D721Med (cell line): ENCODE data around the gene TMEM127.

Source experiments
- DNase-seq: peaks from one replicate; pipeline ENCODE4 v3.0.0; 2011; ENCODE audit warnings: low spot score; ENCODE audit not compliant: insufficient read length
- FAIRE-seq: peaks from 2 replicates; lab custom pipeline; 2011; peaks lifted over from hg19 to GRCh38; lab: Jason Lieb, UNC
- TF ChIP-seq, protein P1 (sequence below): IDR thresholded peaks from 2 replicates; pipeline ENCODE4 v1.5.1; 2012; ENCODE audit warnings: mild to moderate bottlenecking, control low read depth; ENCODE audit not compliant: insufficient read depth; ENCODE audit errors: missing control alignments

TMEM127 gene

DNA sequence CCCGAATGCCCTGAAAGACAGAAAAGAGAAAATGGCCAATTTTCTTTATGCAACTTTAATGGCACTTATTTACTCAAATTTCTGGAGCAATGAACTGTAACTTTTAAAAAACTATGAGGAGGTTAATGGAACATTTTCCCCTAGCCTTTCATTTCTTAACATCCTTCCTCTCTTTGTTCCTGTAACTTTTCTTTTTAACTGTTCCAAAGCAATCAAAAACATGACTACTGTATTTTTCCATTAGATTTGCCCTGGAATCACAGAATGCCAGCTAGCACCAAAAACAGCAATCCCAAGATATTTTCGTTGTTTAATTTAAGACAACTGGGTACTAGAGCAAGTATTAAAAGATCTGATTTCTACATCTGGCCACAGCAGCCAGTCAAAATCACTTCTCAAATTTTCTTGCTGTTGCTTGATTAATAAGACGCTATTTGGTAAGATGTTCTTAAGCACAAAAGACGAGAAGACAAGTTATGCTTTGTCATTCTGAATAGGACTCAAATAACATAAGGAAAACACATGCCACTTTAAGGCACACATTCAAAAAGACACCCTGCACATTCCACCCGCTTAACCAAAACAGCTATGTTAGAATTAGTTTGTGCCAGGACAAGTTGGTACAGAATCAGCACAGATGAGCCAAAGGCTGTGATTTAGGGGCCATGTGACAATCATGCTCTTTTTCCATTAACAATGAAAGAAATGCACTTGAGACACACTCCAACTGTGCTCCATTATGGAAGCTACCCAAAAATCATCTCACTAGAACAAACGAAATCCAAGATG, 60.8 kb downstream of the TMEM127 start:
- FAIRE-seq (no peak), DNase-seq (no peak)
- TF ChIP-seq, protein P1, sequence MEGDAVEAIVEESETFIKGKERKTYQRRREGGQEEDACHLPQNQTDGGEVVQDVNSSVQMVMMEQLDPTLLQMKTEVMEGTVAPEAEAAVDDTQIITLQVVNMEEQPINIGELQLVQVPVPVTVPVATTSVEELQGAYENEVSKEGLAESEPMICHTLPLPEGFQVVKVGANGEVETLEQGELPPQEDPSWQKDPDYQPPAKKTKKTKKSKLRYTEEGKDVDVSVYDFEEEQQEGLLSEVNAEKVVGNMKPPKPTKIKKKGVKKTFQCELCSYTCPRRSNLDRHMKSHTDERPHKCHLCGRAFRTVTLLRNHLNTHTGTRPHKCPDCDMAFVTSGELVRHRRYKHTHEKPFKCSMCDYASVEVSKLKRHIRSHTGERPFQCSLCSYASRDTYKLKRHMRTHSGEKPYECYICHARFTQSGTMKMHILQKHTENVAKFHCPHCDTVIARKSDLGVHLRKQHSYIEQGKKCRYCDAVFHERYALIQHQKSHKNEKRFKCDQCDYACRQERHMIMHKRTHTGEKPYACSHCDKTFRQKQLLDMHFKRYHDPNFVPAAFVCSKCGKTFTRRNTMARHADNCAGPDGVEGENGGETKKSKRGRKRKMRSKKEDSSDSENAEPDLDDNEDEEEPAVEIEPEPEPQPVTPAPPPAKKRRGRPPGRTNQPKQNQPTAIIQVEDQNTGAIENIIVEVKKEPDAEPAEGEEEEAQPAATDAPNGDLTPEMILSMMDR, result no peak

DNA sequence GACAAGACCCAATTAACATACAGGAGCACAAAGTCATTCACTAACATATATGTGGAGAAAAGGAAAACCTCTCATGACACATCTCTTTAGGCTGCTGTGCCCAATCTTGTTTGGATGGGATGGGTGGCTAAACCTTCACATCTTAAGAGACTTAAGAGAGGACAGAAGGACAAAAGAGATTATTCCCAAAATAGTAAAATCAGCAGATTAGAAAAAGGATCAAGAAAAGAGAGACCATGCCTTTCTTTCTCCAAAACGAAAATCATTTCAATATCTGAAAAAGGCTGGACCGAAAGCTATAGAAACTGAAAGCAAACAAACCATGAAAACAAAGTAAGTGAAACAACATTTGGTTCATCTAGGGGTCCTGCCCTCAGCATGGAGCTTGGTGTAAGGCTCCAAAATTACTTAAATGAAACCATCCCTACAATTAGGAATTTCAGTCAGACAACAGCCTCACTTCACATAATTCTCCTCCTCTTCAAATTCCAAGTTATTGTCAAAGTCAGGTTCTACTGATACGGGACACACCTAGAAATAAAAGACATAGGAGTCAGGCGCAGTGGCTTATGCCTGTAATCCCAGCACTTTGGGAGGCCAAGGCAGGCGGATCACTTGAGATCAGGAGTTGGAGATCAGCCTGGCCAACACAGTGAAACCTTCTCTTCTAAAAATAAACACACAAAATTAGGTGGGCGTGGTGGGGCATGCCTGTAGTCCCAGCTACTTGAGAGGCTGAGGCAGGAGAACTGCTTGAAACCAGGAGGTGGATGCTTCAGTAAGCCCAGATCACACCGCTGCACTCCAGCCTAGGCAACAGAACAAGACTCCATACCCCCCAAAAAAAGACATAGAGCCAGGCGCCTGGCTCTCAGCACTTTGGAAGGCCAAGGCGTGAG, 62.4 kb downstream of the TMEM127 start:
- TF ChIP-seq, protein P1, result no peak
- DNase-seq (no peak), FAIRE-seq (no peak)

DNA sequence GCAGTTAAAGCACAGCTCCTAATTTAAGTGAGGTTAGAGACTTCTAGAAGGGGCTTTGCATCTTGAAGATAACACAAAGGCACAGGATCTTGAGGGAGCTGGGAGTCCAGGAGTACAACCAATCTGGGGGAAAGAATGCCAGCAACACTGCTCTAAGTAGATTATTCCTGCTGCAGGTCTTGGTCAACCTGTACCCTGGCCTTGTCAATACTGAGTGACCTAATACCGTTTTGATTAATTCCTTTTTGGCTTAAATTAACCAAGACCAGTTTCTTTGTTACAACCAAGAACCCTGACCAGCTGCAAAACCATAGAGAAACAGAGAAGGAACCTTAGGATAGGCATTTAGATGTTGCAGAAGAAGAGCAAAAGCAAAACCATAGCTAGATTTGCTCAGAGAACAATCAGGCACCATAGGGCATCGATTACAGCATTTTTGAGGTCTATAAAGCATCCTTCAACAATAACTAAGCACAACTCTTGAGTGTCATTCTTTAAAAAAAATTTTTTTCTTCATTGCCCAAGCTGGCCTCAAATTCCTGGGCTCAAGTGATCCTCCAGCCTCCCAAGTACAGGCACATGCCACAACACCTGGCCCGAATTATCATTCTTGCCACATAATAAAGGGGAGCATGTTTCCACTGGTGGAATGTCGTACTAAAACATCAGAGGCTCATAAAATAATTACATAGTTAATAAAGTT, 63.5 kb downstream of the TMEM127 start:
- TF ChIP-seq, protein P1, result no peak
- no peak for FAIRE-seq
- no peak for DNase-seq

DNA sequence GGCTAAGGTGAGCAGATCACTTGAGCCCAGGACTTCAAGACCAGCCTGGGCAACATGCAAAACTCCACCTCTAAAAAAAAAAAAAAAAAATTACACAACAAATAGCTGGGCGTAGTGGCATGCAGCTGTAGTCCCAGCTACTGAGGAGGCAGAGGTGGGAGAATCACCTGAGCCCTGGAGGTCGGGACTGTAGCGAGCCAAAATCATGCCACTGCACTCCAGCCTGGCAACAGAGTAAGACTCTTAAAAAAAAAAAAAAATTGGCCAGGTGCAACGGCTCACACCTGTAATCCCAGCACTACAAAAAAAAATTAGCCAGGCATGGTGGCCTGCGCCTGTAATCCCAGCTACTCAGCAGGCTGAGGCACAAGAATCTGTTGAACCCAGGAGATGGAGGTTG, 64.5 kb downstream of the TMEM127 start:
- FAIRE-seq (no peak), DNase-seq (no peak)
- TF ChIP-seq, protein P1, result no peak

- no peak for DNase-seq
- FAIRE-seq, result no peak
- TF ChIP-seq, protein P1, result no peak
Observed at GRCh38 chr2:96198921-96199320, 66.9 kb downstream of the TMEM127 start.
